Inferior parietal cortex (tissue), 1 donor: ENCODE results near the gene TMEM123.

Experiments used
- DNase-seq: peaks from one replicate; pipeline ENCODE4 v3.0.0-alpha.2; 2016; ENCODE audit errors: extremely low spot score

TMEM123 gene

DNA sequence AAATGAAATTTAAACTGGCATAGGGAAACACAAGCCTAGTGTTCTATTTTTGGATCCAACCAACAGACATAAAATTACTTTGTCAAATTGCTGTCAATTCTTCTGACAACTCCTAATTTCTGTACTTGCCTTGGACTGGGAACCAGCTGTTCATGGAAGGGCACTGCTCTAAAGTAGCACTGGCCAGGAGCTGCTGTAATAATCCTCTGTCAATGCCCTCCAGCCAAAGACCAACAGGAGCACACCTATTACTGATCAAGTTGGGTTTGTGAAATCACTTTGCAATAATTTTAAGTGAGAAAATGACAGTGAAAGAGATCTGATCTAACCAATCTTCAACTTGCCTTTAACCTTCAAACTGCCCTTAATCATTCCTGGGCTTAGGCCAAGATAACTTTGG, 18.9 kb upstream of the TMEM123 start:
- no peak for DNase-seq

GRCh38 chr11:102470251-102470650, 17.7 kb upstream of the TMEM123 start:
- DNase-seq = no peak

- no peak for DNase-seq
These were observed 16.7 kb upstream of the TMEM123 start for GRCh38 chr11:102469196-102469821.

DNA sequence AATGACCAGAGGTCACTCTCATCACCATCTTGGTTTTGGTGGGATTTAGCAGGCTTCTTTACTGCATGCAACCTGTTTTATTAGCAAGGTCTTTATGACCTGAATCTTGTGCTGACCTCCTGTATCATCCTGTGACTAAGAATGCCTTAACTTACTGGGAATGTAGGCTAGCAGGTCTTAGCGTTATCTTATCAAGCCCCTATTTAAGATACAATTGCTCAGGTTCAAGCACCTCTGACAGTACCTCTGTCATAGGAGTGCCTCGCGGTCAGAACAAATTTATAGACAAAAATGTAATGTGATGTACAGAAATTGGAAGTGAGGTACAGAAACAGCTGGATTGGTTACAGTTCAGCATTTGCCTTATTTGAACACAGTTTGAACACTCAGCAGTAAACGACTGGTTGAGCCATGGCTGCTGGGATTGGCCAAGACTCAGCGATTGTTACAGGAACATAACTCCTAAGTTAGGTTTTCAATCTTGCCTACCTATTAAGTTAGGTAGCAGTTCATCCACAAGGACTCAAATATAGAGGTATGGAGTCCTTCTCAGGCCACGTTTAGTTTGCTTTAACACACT, 16.1 kb upstream of the TMEM123 start:
- DNase-seq = no peak

DNA sequence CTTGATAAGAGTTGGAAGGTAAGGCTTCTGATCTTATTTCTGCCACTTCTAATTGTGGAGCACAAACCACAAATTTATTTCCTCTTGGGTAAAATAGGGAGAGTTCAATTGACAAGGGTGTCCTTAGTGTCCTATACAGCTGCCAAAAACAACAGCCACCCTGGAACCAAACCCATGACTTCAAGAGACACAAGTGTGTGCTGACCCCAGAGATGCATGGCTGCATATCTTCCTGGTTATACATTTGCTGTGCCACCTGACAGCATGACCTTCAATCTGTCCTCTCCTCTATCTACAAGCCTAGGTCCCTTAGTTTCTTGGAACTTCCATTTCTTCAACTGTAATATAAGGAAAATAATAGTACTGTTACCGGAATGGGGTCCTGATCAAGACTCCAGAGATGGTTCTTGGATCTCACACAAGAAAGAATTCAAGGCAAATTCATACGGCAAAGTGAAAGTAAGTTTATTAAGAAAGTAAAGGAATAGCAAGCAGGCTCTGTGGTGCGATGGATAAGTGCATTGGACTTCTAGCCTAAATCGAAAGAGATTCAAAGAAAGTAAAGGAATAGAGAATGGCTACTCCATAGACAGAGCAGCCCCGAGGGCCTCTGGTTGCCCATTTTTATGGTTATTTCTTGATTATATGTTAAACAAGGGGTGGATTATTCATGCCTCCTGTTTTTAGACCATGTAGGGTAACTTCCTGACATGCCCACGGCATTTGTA, 15.5 kb upstream of the TMEM123 start:
- no peak for DNase-seq

DNA sequence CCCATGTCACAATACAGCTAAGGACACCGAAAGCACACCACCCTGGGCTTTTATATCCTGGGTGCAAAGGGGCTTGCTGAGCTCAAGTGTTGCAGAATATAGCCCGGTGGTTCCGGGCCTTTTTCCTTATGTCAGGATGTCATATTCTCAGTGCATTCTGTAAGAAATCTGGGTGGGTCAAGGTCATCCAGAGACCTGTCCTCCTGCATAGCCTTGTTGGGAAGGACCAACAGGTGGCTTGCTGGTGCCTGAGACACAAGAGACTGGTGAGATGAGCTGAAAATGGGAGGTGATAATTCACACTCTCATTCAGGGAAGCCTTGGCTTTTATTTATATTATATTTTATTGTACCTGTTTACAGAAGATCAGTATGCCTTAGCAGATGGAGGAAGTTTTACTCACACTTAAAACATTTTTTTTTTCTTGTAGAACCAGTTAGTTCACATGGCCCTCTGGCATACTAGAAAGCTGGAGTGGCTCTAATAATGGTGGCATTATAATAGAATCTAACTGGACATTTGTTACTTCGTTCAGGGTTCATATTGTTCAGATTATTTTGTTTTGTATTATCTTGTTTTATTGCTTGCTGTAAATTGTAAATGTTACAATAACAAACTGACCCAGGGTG, 14.6 kb upstream of the TMEM123 start:
- no peak for DNase-seq

GRCh38 chr11:102465696-102466095, 13.1 kb upstream of the TMEM123 start:
- no peak for DNase-seq

DNA sequence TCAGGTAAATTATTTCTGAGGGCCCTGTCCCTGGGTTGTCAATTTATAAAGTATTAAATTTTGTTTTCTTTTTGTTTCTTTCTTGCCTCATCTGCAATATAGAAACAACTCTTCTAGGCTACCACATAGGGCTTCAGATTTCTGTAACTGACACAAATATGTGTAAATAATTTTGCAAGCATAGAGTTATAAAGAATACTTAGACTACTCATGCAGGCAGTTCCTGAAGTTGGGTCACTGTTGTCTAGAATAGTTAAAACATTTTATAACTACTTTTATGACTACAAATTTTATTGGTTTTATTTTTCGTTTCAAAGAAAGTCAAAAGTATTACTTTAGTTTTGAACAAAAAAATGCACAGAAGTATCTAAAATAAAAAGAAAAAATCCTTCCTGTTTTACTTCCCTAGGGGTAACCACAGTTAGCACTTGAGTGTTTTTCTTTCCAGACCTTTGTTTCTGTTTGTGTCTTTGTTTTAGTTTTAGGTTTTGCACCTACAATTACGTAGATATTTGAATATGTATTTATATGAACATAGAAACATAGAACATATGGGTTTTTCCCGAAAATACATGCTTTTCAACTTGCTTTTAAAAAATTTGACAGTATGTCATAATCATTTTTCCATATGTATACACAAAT, 12.4 kb upstream of the TMEM123 start:
- DNase-seq = no peak

DNA sequence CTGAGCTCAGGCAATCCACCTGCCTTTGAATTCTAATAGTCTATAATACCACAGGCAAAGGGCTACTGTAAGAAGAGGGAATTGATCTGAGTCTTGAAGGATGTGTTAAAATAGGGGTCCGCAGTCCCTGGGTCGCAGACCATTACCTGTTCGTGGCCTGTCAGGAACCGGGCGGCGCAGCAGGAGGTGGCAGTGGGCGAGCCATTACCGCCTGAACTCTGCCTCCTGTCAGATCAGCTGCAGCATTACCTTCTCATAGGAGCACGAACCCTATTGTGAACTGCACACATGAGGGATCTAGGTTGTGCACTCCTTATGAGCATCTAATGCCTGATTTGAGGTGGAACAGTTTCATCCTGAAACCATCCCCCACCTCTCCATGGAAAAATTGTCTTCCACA, 11.5 kb upstream of the TMEM123 start:
- no peak for DNase-seq

GRCh38 chr11:102462610-102463009, 10.0 kb upstream of the TMEM123 start:
- DNase-seq = no peak

DNA sequence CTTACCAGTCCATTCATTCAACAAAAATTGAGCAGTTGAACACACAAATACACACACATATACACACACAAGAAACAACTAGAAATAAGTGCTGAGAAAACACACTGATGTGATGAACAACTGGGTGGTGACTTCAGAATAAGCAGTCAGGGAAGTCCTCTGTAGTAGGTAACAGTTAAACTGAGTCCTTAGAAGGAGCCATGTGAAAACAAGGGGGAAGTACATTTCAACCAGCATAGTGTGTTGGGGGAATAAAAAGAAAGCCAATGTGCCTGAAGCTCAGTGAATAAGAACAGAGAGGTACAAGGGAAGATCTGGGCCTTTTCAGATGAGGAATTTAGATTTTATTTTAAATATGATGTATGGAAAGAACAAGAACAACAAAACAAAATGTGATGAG, 6.8 kb upstream of the TMEM123 start:
- DNase-seq = no peak

GRCh38 chr11:102458548-102458947, 6.0 kb upstream of the TMEM123 start:
- no peak for DNase-seq

- no peak for DNase-seq
These were observed 5.3 kb upstream of the TMEM123 start for GRCh38 chr11:102457865-102458264.

- no peak for DNase-seq
These were observed 4.6 kb upstream of the TMEM123 start for GRCh38 chr11:102457056-102457677.

DNA sequence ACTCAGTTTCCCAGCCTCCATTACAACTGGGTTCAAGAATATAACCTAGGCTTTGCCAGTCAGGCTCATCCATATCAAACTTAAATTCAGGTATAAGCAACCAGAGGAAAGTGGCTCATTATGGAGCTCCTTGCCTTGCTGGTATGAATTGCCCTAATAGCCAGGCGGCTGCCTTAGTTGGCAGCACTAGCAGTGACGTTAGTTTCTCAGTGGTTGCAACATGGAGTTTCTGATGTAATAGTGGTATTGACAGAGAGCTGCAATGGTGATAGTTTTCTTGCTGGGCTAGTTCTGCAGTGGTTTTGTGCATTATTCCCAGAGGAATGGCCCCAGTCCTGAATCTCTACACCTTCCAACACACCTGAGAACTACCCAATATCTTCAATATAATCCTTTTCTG, 3.8 kb upstream of the TMEM123 start:
- DNase-seq = no peak

DNA sequence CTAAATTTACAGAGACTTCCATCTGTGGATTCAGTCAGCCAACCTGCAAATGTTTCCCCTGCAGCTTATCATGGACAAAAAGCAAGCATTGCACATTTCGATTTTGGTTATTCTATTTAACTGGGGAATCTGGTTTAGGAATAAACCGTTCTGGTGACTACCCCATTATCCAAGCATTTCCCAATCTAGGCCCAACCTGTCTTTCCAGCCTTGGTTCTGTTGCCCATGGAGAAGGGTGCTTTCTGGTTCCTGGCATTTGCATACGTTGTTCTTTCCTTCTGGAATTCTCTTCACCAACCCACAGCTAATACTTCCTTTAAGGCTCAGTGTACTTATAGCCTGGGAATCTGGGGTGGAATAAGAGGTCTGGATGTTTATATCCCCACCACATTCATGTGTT, 1.4 kb upstream of the TMEM123 start:
- no peak for DNase-seq

GRCh38 chr11:102453302-102453695, 734 bp upstream of the TMEM123 start:
- no peak for DNase-seq

GRCh38 chr11:102451681-102452460, 694 bp downstream of the TMEM123 start:
- DNase-seq = peak; percentile 73

GRCh38 chr11:102451041-102451680, 1.4 kb downstream of the TMEM123 start:
- DNase-seq = peak; percentile 32
